Esophagus squamous epithelium (tissue), 5 donors: ENCODE measurements around the gene MCTP2. TPM values are rescaled to one million over a fixed set of nuclear protein-coding genes. Genes with fewer than 3 reads are reported as not detected.

ENCODE experiments used
- DNase-seq: peaks from one replicate; lab custom pipeline; 2025; lab: John Stamatoyannopoulos, UW
- H3K27ac ChIP-seq, 4 donors: fragments of 200-600 bp; sonication (generic); one replicate each; pipeline ENCODE4 v1.5.1; 2016 to 2019; ENCODE audit warnings: mild to moderate bottlenecking in 1 of 4
- H3K27me3 ChIP-seq, 4 donors: fragments of 200-600 bp; sonication (generic); 1 replicate in 3 of 4; 2 replicates in 1 of 4; pipeline versions ENCODE4 v1.5.1 to v1.6.0; 2017 to 2021; ENCODE audit warnings: antibody characterized with exemption in 1 of 4
- H3K36me3 ChIP-seq, 3 donors: fragments of 200-600 bp; sonication (generic); one replicate each; pipeline ENCODE4 v1.5.1; 2016 to 2019
- H3K4me1 ChIP-seq, 3 donors: fragments of 200-600 bp; sonication (generic); one replicate each; pipeline ENCODE4 v1.5.1; 2017 to 2019
- H3K4me3 ChIP-seq, 4 donors: fragments of 200-600 bp; sonication (generic); 1 replicate in 3 of 4; 2 replicates in 1 of 4; pipeline ENCODE4 v1.5.1; 2016 to 2019; ENCODE audit warnings: mild to moderate bottlenecking in 2 of 4, moderate library complexity in 1 of 4
- H3K9me3 ChIP-seq, 3 donors: fragments of 200-600 bp; sonication (generic); one replicate each; pipeline ENCODE4 v1.5.1; 2016 to 2019
- POLR2A ChIP-seq, 4 donors: fragments of 450-650 bp; IDR thresholded peaks; one replicate each; pipeline ENCODE4 v1.6.1; 2017; ENCODE audit warnings: antibody characterized with exemption in 4 of 4, mild to moderate bottlenecking in 4 of 4, moderate library complexity in 3 of 4
- WGBS, 2 donors: methylation state at CpG; one replicate each; pipeline ENCODE4 v1.1.5; 2018; 5-methylcytosine and 5-hydroxymethylcytosine counted together
- intact Hi-C: fragments of 100-400 bp; cut with DNase I; formaldehyde crosslinking; loops from one replicate; pipeline ENCODE4 v1.15.0; 2022
- total RNA-seq, 4 donors: library from RNA; depleted of rRNA; stranded (reverse); fragments of >200 nt; gene quantifications; one replicate each; pipeline ENCODE4 v1.1.0, GENCODE V29; 2016
- TF ChIP-seq, protein P1 (sequence below), 6 experiments: fragments of 450-650 bp in 4 of 6; fragments of 200-600 bp in 2 of 6; sonication (generic) in 2 of 6; IDR thresholded peaks; one replicate each; pipeline ENCODE4 v1.5.1; 2016 to 2019; ENCODE audit warnings: antibody characterized with exemption in 6 of 6, mild to moderate bottlenecking in 4 of 6, moderate library complexity in 4 of 6
- donor health status: DM: yes; HTN: yes; CAD: no.

MCTP2 gene
- total RNA-seq, 4 donors from 2014 or later: 11.2 to 29.9 (median 15.6) TPM

- WGBS, 2 donors: 93 to 98% methylated on average over 3 of the region's 3 CpGs
- no peak for DNase-seq
- intact Hi-C loops: no loop called here
- TF ChIP-seq, protein P1, sequence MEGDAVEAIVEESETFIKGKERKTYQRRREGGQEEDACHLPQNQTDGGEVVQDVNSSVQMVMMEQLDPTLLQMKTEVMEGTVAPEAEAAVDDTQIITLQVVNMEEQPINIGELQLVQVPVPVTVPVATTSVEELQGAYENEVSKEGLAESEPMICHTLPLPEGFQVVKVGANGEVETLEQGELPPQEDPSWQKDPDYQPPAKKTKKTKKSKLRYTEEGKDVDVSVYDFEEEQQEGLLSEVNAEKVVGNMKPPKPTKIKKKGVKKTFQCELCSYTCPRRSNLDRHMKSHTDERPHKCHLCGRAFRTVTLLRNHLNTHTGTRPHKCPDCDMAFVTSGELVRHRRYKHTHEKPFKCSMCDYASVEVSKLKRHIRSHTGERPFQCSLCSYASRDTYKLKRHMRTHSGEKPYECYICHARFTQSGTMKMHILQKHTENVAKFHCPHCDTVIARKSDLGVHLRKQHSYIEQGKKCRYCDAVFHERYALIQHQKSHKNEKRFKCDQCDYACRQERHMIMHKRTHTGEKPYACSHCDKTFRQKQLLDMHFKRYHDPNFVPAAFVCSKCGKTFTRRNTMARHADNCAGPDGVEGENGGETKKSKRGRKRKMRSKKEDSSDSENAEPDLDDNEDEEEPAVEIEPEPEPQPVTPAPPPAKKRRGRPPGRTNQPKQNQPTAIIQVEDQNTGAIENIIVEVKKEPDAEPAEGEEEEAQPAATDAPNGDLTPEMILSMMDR (IDR thresholded peaks at IDR 0.05): no peak
- no peak for TF ChIP-seq POLR2A (IDR thresholded peaks at IDR 0.05)
- Histone ChIP-seq H3K9me3 (no peaks in the 10 kb centered on the region), H3K27ac (no peak overlapping the region), H3K36me3 (peaks cover 0 to 61% (median 0%) of the 10 kb centered on the region in 3 donors), H3K27me3 (no peaks in the 10 kb centered on the region), H3K4me3 (no peak overlapping the region), H3K4me1 (no peaks in the 10 kb centered on the region)
Observed at GRCh38 chr15:94379986-94380385, 148.6 kb downstream of the MCTP2 start.

GRCh38 chr15:94380798-94381197, 149.4 kb downstream of the MCTP2 start:
- H3K4me1 ChIP-seq: no peaks in the 10 kb centered on the region
- H3K27me3 ChIP-seq: no peaks in the 10 kb centered on the region
- no peak overlapping the region for H3K27ac ChIP-seq
- TF ChIP-seq, protein P1 (IDR thresholded peaks at IDR 0.05): no peak
- no peak for TF ChIP-seq POLR2A (IDR thresholded peaks at IDR 0.05)
- no peak overlapping the region for H3K4me3 ChIP-seq
- intact Hi-C loops: no loop called here
- H3K36me3 ChIP-seq: peaks cover 0 to 59% (median 0%) of the 10 kb centered on the region in 3 donors
- no peaks in the 10 kb centered on the region for H3K9me3 ChIP-seq
- DNase-seq: no peak
- WGBS, 2 donors: 89 to 91% methylated on average over 1 of the region's 1 CpG

- Histone ChIP-seq H3K4me1 (no peaks in the 10 kb centered on the region), H3K36me3 (peaks cover 0 to 58% (median 0%) of the 10 kb centered on the region in 3 donors), H3K27me3 (no peaks in the 10 kb centered on the region), H3K9me3 (no peaks in the 10 kb centered on the region), H3K27ac (no peak overlapping the region), H3K4me3 (no peak overlapping the region)
- DNase-seq: no peak
- TF ChIP-seq, protein P1 (IDR thresholded peaks at IDR 0.05): no peak
- no peak for TF ChIP-seq POLR2A (IDR thresholded peaks at IDR 0.05)
- 86 to 88% methylated on average over 4 to 8 of the region's 8 CpGs for WGBS, 2 donors
- intact Hi-C loops: no loop called here
Observed at GRCh38 chr15:94381384-94381783, 150.0 kb downstream of the MCTP2 start.

- Histone ChIP-seq H3K4me3 (no peak overlapping the region), H3K27ac (no peak overlapping the region), H3K27me3 (no peaks in the 10 kb centered on the region), H3K9me3 (no peaks in the 10 kb centered on the region), H3K4me1 (no peaks in the 10 kb centered on the region), H3K36me3 (peaks cover 0 to 47% (median 0%) of the 10 kb centered on the region in 3 donors)
- intact Hi-C loops: no loop called here
- 81 to 93% methylated on average over 3 of the region's 3 CpGs for WGBS, 2 donors
- TF ChIP-seq, protein P1 (IDR thresholded peaks at IDR 0.05): no peak
- TF ChIP-seq POLR2A (IDR thresholded peaks at IDR 0.05): no peak
- no peak for DNase-seq
Observed at GRCh38 chr15:94383041-94383440, 151.7 kb downstream of the MCTP2 start.

- intact Hi-C loops: no loop called here
Observed at GRCh38 chr15:94383706-94384105, 152.3 kb downstream of the MCTP2 start.

More at GRCh38 chr15:94383706-94384105, 152.3 kb downstream of the MCTP2 start:
- Histone ChIP-seq H3K4me3 (no peak overlapping the region), H3K27me3 (no peaks in the 10 kb centered on the region), H3K27ac (no peak overlapping the region), H3K36me3 (peaks cover 0 to 44% (median 0%) of the 10 kb centered on the region in 3 donors), H3K4me1 (no peaks in the 10 kb centered on the region), H3K9me3 (no peaks in the 10 kb centered on the region)
- 89 to 95% methylated on average over 9 of the region's 9 CpGs for WGBS, 2 donors
- no peak for DNase-seq
- TF ChIP-seq POLR2A (IDR thresholded peaks at IDR 0.05): no peak
- TF ChIP-seq, protein P1 (IDR thresholded peaks at IDR 0.05): no peak
